Glomerular endothelial cell (primary cell): ENCODE data around the gene MSX1. TPM values are rescaled to one million over a fixed set of nuclear protein-coding genes. Genes with fewer than 3 reads are reported as not detected.

ENCODE experiments used
- DNase-seq: peaks from one replicate; pipeline ENCODE4 v3.0.0-alpha.2; 2011; ENCODE audit warnings: low read depth, low spot score; ENCODE audit errors: extremely low read depth
- total RNA-seq: library from RNA; depleted of rRNA; stranded (reverse); fragments of >200 nt; gene quantifications from 2 replicates; pipeline ENCODE4 v1.2.3, GENCODE V29; 2015

The MSX1 gene
- total RNA-seq, 1 donor from 2014 or later = 13.0 TPM

- DNase-seq = no peak
Observed at GRCh38 chr4:4838936-4839810, 20.3 kb upstream of the MSX1 start.

- DNase-seq = no peak
Observed at GRCh38 chr4:4840351-4840750, 19.1 kb upstream of the MSX1 start.

GRCh38 chr4:4841156-4841555, 18.3 kb upstream of the MSX1 start:
- no peak for DNase-seq

GRCh38 chr4:4842476-4843441, 16.7 kb upstream of the MSX1 start:
- no peak for DNase-seq

GRCh38 chr4:4843635-4844291, 15.7 kb upstream of the MSX1 start:
- no peak for DNase-seq

- DNase-seq = no peak
Observed at GRCh38 chr4:4845027-4845426, 14.4 kb upstream of the MSX1 start.

GRCh38 chr4:4847011-4847410, 12.5 kb upstream of the MSX1 start:
- no peak for DNase-seq

- no peak for DNase-seq
Observed at GRCh38 chr4:4848540-4848939, 10.9 kb upstream of the MSX1 start.

GRCh38 chr4:4849106-4849505, 10.4 kb upstream of the MSX1 start:
- DNase-seq = no peak

GRCh38 chr4:4849524-4850193, 9.8 kb upstream of the MSX1 start:
- DNase-seq = no peak

- DNase-seq = no peak
Observed at GRCh38 chr4:4851081-4851480, 8.4 kb upstream of the MSX1 start.

GRCh38 chr4:4851906-4852305, 7.6 kb upstream of the MSX1 start:
- no peak for DNase-seq

GRCh38 chr4:4852591-4853362, 6.7 kb upstream of the MSX1 start:
- no peak for DNase-seq

GRCh38 chr4:4853371-4853823, 6.1 kb upstream of the MSX1 start:
- no peak for DNase-seq

- no peak for DNase-seq
Observed at GRCh38 chr4:4853921-4854648, 5.4 kb upstream of the MSX1 start.

- no peak for DNase-seq
Observed at GRCh38 chr4:4854649-4855295, 4.7 kb upstream of the MSX1 start.

- DNase-seq = no peak
Observed at GRCh38 chr4:4855301-4856070, 4.0 kb upstream of the MSX1 start.
